ENCODE measurements around the gene SLC13A3.

DNA sequence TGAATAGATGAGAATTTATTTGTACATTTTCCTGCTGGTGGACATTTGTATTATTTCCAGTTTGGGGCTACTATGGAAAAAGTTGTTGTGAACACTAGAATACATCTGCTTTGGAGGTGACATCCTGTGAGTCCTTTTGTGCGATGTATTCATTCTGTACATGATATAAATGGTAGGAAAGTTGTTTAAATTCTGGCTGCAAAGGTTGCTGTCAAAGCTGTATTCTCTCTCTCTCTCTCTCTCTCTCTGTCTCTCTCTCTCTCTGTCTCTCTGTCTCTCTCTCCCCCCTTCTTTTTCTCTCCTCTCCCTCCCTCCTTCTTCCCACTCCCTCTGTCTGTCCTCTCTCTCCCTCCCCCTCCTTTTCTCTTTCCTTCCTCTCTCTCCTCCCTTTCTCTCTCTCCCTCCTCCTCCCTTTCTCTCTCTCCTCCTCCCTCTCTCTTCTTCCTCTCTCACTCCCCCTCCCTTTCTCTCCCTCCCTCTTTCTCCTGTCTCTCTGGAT, 25.3 kb downstream of the SLC13A3 start:
- TF ChIP-seq, protein P1, sequence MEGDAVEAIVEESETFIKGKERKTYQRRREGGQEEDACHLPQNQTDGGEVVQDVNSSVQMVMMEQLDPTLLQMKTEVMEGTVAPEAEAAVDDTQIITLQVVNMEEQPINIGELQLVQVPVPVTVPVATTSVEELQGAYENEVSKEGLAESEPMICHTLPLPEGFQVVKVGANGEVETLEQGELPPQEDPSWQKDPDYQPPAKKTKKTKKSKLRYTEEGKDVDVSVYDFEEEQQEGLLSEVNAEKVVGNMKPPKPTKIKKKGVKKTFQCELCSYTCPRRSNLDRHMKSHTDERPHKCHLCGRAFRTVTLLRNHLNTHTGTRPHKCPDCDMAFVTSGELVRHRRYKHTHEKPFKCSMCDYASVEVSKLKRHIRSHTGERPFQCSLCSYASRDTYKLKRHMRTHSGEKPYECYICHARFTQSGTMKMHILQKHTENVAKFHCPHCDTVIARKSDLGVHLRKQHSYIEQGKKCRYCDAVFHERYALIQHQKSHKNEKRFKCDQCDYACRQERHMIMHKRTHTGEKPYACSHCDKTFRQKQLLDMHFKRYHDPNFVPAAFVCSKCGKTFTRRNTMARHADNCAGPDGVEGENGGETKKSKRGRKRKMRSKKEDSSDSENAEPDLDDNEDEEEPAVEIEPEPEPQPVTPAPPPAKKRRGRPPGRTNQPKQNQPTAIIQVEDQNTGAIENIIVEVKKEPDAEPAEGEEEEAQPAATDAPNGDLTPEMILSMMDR (conservative IDR thresholded peaks at IDR 0.05; ENCODE audit: low read length): no peak
- TF ChIP-seq EZH2phosphoT487 (IDR thresholded peaks at IDR 0.05; ENCODE audit: borderline replicate concordance): no peak
